NCI-H2107 treated with DMSO at 0.1 percent for 48 hours (cell line): ENCODE measurements around the gene PHKB.
"Not testable (repeated sequence)": the region's sequence is repeated elsewhere in the genome, so short reads cannot be mapped to it uniquely, and the experiment has no call there.

Source experiments
- DNase-seq: peaks from one replicate; lab custom pipeline; 2025; ENCODE audit not compliant: unreplicated experiment; lab: John Stamatoyannopoulos, UW

The PHKB gene

GRCh38 chr16:47468070-47468689 lies 7.0 kb downstream of the PHKB start:
- DNase-seq, result not testable (repeated sequence)

GRCh38 chr16:47469227-47469626 lies 8.1 kb downstream of the PHKB start:
- no peak for DNase-seq

GRCh38 chr16:47470211-47470610 lies 9.1 kb downstream of the PHKB start:
- no peak for DNase-seq

GRCh38 chr16:47470810-47471209 lies 9.7 kb downstream of the PHKB start:
- DNase-seq, result no peak

GRCh38 chr16:47473004-47473403 lies 11.9 kb downstream of the PHKB start:
- not testable (repeated sequence) for DNase-seq

- no peak for DNase-seq
Measured at GRCh38 chr16:47473792-47474191, 12.7 kb downstream of the PHKB start.

- no peak for DNase-seq
Measured at GRCh38 chr16:47475786-47476185, 14.7 kb downstream of the PHKB start.

GRCh38 chr16:47476654-47477345 lies 15.7 kb downstream of the PHKB start:
- DNase-seq, result no peak

- DNase-seq, result no peak
Measured at GRCh38 chr16:47477679-47478078, 16.5 kb downstream of the PHKB start.

- DNase-seq, result no peak
Measured at GRCh38 chr16:47480410-47480809, 19.3 kb downstream of the PHKB start.

- DNase-seq, result no peak
Measured at GRCh38 chr16:47481698-47482374, 20.7 kb downstream of the PHKB start.

GRCh38 chr16:47483616-47484015 lies 22.5 kb downstream of the PHKB start:
- DNase-seq, result no peak

- no peak for DNase-seq
Measured at GRCh38 chr16:47486856-47487255, 25.7 kb downstream of the PHKB start.

GRCh38 chr16:47488051-47488450 lies 26.9 kb downstream of the PHKB start:
- DNase-seq, result no peak

- no peak for DNase-seq
Measured at GRCh38 chr16:47490471-47490870, 29.3 kb downstream of the PHKB start.

GRCh38 chr16:47492036-47492427 lies 30.9 kb downstream of the PHKB start:
- no peak for DNase-seq

- no peak for DNase-seq
Measured at GRCh38 chr16:47492428-47493377, 31.6 kb downstream of the PHKB start.

GRCh38 chr16:47493381-47494337 lies 32.5 kb downstream of the PHKB start:
- no peak for DNase-seq

- DNase-seq, result no peak
Measured at GRCh38 chr16:47499080-47499699, 38.1 kb downstream of the PHKB start.
